Breast epithelium (tissue), 3 donors: ENCODE data around the gene ROR2.

Experiments used
- POLR2AphosphoS5 ChIP-seq, 3 donors: sonication (generic); formaldehyde crosslinking; IDR thresholded peaks; one replicate each; pipeline ENCODE4 v1.6.1; 2017; ENCODE audit warnings: antibody characterized with exemption in 3 of 3
- TF ChIP-seq, protein P1 (sequence below), 3 donors: fragments of 450-650 bp; IDR thresholded peaks; one replicate each; pipeline ENCODE4 v1.5.1; 2016 to 2017; ENCODE audit warnings: antibody characterized with exemption in 3 of 3, mild to moderate bottlenecking in 3 of 3, moderate library complexity in 3 of 3

- TF ChIP-seq, protein P1, sequence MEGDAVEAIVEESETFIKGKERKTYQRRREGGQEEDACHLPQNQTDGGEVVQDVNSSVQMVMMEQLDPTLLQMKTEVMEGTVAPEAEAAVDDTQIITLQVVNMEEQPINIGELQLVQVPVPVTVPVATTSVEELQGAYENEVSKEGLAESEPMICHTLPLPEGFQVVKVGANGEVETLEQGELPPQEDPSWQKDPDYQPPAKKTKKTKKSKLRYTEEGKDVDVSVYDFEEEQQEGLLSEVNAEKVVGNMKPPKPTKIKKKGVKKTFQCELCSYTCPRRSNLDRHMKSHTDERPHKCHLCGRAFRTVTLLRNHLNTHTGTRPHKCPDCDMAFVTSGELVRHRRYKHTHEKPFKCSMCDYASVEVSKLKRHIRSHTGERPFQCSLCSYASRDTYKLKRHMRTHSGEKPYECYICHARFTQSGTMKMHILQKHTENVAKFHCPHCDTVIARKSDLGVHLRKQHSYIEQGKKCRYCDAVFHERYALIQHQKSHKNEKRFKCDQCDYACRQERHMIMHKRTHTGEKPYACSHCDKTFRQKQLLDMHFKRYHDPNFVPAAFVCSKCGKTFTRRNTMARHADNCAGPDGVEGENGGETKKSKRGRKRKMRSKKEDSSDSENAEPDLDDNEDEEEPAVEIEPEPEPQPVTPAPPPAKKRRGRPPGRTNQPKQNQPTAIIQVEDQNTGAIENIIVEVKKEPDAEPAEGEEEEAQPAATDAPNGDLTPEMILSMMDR (IDR thresholded peaks at IDR 0.05), result no peak
- no peak for TF ChIP-seq POLR2AphosphoS5 (IDR thresholded peaks at IDR 0.05)
Measured at GRCh38 chr9:91689006-91689405, 261.0 kb downstream of the ROR2 start.
